NCI-H1105 treated with DMSO at 0.1 percent for 48 hours (cell line): ENCODE measurements around the gene UBE2E3.
"Not testable (repeated sequence)": the region's sequence is repeated elsewhere in the genome, so short reads cannot be mapped to it uniquely, and the experiment has no call there.

Source experiments
- DNase-seq: peaks from one replicate; lab custom pipeline; 2025; lab: John Stamatoyannopoulos, UW

The UBE2E3 gene

DNA sequence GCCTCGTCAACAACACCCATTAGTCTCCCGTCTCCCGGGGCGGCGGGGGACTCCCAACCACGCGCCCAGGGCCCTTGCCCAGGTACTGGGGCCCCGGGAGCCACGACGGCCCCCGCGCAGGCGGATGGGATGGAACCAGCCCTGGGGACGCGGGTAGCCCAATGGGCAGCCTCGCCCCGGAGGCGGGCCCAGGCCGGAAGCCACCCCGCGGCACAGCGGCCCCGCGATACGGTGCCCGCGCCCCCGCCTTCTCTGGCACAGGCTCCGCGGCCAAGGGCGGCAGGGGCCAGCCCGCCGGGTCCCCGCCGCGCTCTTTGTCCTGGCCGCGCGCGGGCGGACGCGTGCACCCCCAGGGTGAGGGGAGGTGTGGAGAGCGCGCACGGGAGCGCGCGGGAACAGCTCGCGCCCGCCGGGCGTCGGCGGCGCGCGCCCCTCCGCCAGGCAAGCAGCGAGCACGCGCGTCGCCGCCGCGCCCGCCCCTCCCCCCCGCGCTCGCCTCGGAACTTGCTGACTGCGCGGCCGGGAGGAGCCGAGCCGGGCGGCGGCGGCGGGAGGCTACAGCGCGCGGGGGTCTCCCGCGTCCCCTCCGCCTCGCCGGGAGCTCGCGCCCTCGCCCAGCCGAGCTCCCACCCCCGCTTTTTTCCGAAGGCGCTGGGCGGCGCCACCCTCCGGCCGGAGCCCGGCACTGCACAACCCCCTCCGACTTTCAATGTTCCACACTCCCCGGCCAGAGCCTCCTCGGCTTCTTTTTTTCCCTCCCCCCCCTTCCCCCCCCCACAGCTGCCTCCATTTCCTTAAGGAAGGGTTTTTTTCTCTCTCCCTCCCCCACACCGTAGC lies at the start of gene UBE2E3:
TSS of gene UBE2E3 (plus strand) at position 500 of the 837 bp plus-strand sequence. CDS start 1,438 bp downstream, outside the sequence.
- DNase-seq = peak; percentile 81

DNA sequence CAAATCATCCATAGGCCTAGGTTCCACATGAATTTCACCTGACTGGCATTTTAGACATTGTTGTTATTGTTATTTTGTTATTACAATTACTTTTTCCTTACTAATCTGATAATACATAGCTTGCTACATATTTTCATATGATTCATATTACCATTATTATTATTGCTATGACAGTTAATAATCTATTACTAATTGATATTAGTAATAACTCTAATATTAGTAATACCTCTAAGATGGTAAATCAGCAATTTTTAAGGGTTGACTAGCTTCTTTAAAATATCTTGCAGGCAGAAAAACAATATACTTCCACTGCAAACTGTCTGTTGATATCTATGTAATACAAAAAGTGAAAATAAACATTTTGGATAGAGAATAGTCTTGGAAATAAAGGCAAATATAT lies 48.6 kb upstream of the UBE2E3 start:
- DNase-seq = no peak

DNA sequence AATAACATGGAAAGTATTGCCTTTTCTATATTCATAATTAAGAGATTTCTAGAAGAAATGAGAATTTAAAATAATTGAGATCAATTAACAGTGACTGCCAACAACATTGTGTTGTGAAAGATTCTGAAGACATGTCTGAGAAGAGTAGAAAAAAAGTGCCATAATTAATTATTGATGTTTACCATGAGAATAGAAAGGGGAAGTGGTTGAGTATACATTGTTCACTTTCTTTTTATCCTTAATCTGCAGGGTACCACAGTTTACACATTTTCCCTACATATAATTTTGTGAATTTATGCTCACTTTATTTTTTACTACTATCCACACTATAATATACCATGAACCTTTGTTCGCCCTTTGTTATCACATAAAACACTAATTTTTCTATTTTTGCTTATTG lies 47.1 kb upstream of the UBE2E3 start:
- no peak for DNase-seq

DNA sequence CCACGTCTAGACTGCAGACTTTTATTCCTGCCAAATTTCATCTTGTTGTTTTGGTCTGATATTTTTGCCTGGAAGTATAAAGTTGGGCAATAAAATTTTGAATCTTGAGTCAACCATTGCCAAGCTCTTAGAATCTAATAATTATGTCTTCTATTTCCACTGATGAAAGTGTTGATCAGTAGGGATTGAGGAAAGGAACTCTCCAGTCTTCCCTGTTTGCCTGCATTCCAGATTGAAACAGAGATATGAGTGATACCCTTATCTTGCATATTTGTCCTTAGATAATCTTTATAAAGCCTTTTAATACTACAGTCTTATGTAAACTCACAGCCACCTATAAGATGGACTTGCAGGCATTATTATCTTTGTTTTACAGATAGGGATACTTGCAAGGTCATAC lies 45.5 kb upstream of the UBE2E3 start:
- no peak for DNase-seq

DNA sequence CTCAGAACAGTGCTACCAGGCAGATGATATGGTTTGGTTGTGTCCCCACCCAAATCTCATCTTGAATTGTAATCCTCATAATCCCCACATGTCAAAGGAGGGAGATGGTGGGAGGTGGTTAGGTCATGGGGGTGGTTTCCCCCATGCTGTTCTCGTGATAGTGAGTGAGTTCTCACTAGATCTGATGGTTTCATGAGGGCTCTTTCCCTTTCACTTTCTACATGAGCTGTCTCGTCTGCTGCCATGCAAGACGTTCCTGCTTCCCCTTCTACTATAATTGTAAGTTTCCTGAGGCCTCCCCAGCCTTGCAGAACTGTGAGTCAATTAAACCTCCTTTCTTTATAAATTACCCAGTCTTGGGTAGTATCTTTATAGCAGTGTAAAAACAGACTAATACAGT lies 42.9 kb upstream of the UBE2E3 start:
- DNase-seq = not testable (repeated sequence)

DNA sequence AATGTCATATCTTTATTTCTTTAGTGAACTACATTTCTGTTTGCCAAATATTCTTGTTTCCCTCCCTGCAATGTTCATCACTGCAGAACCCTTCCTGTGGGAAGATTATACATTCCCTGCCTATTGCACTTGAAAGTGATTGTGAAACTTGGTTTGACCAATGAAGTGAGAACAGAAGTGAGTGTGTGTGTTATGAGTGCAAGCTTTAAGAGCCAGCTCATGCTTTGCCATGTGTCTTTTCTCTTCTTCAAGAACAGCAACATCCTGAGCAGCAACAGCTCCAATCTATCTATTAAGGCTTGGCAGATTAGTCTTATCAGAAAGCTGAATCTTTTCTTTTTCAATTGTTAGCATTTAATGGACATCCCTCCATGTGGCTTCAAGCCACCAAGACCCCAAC lies 42.0 kb upstream of the UBE2E3 start:
- DNase-seq = no peak

DNA sequence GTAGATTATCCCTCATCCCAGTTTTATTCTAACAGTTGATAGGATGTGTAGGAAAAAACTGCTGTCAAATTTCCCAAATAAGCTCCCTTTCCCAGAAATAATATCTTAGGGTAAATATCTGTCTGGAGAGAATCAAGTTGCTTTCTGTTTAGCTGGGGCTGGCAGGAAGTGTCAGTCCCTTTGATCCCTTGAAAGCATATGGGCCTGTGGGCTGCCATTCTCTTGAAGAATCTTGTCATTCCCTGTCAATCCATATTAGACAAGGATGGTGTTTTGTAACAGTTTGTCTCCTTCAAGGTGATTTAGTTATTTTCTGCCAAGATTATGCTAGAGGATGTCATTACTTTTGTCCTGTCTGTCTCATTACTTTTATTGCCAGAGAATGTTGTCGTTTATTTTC lies 37.1 kb upstream of the UBE2E3 start:
- DNase-seq = no peak

DNA sequence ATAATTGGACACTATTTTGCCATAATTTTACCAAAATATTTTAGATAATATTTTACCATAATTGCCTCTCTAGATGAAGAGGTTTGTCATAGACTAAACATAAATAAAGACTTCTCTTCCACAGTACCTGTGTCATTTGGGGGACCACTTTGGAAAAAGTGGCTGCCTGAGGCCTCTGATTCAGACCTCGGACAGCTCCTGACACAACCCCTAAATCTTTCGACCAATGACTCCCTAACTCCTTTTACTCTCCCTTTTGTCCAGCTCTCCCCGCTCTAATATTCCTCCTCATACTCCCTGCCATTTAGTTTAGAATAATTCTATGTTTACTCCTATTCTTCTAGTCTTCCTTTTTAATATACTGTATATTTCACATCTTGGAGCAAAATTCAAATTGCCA lies 36.0 kb upstream of the UBE2E3 start:
- no peak for DNase-seq

DNA sequence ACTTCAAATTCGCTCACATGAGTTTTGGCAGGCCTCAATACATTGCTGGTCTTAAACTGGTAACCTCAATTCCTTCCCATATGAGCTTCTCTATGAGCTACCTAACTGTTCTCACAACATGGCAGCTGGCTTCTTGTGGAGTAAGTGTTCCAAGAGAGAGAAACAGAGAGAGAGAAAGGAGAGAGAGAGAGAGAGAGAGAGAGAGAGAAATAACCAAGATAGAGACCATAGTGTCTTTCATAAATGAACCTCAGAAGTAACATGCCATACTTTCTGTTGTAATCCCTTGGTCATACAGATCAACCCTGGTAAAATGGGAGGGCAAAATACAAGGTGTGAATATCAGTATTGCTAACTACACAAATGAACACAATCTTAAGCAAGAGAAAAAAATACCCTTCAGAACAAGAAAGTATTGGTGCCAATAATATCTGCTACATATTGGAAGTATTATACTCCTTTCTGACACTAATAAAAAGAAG lies 33.2 kb upstream of the UBE2E3 start:
- DNase-seq = no peak

DNA sequence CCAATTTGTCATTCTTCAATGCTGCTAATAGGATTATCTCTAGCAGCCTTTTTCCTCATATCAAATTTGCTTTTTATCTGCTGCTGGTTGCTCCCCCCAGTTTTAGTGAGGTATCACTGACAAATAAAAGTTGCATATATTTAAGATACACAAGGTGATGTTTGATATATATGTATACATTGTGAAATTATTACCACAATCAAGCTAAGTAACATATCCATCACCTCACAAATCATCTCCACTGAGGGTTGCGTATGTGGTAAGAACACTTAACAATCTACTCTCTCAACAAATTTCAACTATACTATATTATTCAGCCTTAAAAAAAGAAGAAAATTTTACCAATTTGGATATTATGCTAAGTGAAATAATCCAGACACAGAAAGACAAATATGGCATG lies 30.5 kb upstream of the UBE2E3 start:
- DNase-seq = no peak

DNA sequence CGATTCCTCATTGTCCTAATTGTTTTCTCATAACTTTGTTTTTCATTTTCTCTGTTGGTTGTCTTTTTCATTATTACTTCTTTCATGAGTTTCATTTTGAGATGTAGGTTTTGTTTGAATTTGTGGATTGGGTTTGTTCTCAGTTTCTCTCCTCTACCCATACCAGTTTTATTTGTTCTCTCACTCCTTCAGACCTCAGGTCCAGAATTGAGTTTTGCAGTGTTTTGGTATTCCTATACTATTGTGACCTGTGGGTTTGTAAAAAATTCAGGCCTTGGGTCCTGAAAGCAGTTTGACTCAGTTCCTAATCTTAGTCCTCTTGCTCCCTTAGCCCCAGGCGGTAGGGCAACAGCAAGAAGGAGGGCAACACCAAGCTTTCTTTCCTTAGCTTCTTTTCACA lies 28.3 kb upstream of the UBE2E3 start:
- DNase-seq = no peak

DNA sequence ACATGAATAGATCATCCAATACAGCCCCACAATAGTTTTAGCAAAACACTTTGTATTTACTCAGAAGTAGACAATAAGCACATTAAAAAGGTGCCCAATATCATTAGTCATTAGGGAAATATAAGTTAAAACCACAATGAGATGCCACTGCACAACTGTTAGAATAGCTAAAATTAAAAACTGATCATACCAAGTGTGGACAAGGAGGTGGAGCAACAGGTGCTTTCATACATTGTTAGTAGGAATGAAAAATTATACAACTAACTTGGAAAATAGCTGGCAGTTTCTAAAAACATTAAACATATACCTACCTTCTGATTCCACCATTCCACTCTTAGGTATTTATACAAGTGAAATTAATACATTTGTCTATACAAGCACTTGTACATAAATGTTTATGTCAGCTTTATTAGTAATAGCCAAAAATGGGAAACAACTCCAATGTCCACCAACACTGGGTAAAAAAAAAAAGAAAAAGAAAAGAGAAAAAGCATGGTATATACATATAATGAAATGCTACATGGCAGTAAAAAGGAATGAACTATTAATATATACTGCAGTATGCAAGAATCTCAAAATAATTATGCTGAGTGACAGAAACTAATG lies 27.6 kb upstream of the UBE2E3 start:
- no peak for DNase-seq

DNA sequence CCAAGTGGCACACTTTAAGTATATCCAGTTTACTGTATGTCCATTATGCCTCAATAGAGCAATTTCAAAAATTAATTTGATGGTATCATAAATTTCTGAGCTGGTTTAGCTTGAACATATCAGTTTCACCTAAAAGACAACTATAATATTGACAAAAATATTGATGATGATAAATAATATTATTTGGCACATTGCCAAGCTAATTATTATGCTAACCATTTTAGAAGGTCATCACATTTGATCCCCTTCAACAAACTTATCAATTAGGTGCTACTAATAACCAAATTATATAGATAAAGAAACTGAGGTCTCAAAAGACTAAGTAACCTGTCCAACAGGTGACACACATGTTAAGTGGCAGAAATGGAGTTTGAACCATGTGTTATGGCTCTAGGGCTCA lies 26.9 kb upstream of the UBE2E3 start:
- DNase-seq = no peak

DNA sequence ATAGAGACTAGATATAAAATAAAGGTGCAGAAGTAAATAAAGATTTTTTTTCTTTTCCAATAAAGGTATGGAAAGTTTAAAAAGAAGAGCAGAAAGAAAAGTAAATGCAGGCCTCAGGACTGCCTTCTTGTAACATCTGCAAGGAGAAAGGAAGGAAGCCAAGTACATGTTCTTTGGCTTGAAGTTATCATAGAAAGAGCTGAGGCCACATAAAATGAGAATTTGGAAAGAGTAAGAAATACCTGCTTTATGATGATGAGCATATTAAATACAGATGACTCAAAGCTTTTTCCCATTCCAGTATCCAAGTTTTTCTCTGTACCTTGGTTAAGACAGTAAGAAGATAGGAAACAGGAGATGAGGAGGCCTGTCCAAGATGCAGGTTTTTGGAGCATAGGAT lies 25.3 kb upstream of the UBE2E3 start:
- no peak for DNase-seq

DNA sequence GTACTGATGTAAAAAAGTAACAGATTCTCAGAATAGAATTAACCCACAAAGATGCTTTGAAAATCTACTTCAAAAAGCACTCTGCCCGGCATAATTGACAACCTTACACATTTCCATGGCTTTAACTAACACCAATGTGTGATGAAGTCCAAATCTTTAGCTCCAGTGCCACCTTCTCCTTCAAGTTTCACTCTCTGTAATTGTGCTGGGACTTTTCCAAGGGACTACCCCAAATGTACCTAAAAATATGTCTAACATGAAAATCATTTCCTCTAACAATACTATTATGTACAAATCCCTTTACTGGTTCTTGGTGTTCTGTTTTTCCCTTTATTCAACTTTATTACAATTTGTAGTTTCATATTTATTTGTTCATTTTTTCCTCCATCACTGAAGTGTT lies 20.6 kb upstream of the UBE2E3 start:
- DNase-seq = no peak

DNA sequence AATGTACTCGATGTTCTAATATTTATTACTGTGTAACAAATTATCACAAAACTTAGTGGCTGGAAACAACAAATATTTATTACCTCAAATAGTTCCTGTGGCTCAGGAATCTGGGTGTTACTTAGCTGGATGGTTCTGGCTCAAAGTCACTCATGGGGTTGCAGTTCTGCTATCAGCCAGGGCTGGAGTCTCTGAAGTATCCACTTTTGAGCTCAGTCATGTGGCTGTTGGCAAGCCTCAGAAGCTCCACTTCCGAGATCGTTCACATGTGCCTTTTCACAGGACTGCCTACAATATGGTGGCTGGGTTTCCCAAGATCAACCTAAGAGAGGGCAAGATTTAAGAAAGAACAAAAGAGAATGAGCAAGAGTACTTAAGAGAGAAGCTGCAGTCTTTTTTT lies 19.4 kb upstream of the UBE2E3 start:
- no peak for DNase-seq

DNA sequence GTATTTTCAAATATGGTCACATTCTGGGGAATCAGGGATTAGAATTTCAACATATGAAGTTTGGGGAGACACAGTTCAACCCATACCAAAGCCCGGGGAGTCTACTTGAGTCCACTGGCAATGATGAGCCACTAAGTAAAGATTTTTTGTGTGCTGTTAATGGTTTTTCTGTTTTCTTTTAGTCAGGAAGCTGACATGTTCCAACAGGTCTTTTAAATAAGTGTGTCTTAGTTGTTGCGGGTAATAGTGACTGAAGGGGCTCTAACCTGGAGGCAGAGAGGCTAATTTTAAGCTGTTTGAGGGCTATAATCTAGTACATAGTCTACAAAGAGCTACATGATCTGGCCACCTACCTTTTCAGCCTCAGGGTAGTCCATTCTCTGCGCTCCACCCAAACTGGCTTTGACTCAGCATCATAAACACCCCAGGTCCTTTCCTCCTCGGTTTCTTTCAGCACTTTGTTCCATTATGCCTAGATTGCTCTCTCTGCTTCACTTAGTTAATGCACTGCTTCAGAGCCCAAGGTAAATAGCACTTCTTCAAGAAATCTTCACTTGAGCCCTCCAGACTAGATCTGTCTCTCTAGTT lies 17.6 kb upstream of the UBE2E3 start:
- peak; percentile 10 for DNase-seq

DNA sequence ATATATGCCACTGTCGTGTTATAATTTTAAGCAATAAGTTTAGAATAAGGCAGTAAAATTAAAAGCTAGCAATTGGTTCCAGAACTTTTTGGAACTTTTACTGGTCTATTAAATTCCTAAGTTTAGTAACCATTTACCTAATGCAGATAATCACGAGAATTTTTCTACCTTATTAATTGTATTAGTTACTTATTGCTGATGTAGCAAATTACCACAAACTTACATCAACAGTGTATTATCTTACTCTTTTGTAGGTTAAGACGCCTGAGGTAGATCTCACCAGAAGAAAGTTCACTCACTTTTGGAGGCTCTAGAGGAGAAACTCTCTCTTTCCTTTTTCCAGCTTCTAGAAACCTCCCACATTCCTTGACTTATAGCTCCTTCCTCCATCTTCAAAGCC lies 14.0 kb upstream of the UBE2E3 start:
- no peak for DNase-seq

DNA sequence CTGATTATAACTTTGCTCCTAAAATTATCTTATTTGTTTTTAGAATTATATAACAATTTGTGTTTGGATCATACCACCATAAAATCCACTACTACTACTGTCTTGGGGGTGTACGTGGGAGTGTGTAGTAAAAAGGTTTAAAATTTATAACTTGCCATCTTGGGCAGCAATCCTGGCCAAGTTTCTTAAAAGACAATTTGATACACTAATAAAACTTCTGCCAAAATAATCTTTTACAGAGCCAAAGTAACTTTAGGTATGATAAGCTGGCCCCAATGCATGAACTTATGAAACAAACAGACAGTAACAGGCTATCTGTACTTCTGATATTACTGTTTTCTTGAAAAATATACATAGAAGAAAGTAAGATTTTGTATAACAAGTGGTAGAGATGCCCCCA lies 11.3 kb upstream of the UBE2E3 start:
- no peak for DNase-seq

DNA sequence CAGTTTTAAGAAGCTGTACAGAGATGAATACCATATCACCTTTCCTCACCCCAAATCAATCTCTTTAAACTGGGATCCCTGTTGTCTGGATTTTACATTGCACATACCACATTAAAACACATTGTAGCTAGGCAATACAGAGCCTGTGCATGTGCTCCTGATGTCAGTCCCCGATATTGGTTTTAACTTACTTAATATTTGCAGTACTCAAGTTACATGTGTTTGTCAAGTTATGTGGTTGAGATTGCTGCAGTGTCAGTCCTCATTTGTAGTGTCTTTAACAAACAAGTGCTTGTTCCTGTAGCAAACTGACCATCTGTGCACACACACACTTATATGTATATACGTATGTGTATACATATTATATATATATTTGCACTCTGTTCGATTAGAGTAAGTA lies 10.4 kb upstream of the UBE2E3 start:
- DNase-seq = no peak

DNA sequence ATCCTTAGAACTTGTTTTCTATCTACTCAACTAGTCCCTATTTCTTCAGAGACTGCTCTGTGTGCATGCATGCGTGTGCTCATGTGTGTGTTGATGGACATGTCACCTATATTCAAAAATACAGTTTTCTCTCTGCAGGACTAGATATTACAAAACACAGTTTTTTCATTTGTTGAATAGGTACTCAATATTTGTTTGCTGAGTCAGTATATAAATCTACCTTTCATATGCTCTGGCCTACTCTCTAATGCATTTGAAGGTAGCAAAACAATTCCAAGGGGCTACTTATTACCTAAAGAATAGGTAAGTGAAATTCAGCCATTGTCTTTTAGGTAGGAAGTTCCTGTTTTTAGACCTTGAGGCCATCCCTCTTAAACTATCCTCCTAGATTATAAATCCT lies 8.6 kb upstream of the UBE2E3 start:
- no peak for DNase-seq

DNA sequence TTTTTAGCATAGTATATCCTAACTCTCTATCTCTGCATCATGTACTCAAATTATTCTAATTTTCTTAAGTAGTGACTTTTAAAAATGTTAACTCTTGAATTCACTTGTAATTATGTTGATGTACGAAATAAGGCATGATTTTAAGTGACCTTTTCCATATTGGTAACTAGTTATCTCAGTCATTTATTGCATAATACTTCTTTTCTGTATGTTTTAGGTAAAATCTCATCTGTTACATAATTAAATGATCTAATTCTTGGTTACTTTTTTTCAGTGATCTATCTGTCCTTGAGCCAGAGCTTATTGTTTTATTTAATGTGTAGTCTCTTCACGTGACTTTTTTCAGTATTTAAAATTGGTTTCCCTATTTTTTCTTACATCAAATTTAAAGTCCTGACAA lies 4.8 kb upstream of the UBE2E3 start:
- no peak for DNase-seq
